NCI-H1436 (cell line): ENCODE measurements around the gene MCOLN1.

ENCODE experiments used
- DNase-seq: peaks from one replicate; lab custom pipeline; 2025; lab: John Stamatoyannopoulos, UW

The MCOLN1 gene

DNA sequence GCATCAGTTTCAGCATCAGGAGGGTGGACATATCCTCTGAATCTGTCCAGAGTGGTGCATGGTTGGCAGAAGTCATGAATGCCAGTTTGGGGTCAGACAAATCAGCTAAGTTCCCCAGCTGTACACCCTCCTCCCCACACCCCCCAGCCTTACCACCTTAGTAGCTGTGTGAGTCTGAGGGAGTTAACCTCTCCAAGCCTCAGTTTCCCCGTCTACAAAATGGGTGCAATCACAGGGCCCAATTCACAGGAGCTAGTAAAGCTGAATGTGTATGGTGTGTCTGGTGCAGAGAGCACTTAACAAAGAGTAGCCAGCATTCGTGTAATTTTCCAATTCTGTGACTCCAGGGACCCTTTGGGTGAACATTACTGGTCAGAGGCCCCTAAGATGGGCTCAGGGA is 19.9 kb upstream of the MCOLN1 start:
- no peak for DNase-seq

DNA sequence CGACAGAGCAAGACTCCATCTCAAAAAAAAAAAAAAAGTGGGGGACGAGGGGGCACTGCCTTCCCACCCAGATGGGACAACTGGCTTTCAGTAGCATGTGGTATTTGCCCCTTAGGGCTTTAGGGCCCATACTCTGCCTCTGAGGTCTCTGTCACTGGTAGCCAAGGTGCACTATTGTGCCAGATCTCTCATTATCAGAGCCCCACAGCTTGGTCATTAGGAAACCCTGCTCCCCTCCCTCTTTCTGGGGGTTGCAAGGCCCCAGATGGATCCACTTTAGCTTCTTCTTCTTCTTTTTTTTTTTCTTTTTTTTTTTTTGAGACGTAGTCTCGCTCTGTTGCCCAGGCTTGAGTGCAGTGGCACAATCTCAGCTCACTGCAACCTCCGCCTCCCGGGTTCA is 17.7 kb upstream of the MCOLN1 start:
- DNase-seq: no peak

DNA sequence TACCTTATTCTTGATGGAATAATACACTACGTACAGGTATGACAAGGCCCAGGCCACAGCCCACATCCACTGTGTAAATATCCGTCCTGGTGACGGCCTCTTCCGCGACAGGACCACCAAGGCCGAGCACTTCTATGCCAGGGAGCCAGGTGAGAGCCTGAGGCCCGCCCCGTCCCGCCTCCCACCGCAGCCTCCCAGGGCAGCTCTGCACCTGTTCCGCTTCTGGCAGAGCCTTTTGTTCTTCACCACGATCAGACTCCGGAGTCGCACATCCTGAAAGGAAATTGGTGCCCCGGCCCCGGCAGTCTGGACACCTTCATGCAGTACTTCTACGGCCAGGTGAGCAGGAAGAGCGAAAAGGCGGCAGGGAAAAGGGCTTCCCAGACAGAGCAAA is 17.1 kb upstream of the MCOLN1 start:
- peak; percentile 44 for DNase-seq

DNA sequence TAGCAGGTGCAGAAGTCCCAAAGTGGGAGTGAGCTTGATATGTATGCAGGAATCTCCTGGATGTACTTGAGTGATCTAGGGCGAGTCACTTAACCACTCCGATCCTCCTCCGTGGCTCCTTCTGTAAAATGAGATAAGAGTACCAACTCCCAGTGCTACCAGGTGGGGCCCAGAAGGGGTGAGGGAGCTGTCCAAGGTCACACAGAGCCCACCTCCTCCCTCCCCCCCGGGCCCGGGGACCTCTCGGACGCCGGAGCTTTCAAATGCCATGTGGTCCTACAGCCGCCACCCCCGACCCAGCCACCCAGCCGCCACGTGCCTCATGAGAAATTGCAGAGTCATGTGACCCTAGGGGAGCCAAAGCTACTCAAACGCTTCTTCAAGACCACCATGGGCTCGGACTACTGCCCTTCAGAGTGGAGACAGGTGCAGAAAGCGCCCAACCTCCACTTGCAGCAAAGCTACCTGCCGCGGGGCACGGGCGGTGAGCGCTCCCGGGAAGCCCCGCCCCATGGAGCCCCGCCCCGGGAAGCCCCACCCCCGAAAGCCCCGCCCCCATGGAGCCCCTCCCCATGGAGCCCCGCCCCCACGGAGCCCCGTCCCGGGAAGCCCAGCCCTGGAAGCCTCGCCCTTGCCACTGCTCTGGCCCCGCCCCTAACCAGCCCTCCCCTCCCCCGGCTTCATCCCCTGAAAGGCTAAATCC is 16.6 kb upstream of the MCOLN1 start:
- DNase-seq: peak; percentile 88

DNA sequence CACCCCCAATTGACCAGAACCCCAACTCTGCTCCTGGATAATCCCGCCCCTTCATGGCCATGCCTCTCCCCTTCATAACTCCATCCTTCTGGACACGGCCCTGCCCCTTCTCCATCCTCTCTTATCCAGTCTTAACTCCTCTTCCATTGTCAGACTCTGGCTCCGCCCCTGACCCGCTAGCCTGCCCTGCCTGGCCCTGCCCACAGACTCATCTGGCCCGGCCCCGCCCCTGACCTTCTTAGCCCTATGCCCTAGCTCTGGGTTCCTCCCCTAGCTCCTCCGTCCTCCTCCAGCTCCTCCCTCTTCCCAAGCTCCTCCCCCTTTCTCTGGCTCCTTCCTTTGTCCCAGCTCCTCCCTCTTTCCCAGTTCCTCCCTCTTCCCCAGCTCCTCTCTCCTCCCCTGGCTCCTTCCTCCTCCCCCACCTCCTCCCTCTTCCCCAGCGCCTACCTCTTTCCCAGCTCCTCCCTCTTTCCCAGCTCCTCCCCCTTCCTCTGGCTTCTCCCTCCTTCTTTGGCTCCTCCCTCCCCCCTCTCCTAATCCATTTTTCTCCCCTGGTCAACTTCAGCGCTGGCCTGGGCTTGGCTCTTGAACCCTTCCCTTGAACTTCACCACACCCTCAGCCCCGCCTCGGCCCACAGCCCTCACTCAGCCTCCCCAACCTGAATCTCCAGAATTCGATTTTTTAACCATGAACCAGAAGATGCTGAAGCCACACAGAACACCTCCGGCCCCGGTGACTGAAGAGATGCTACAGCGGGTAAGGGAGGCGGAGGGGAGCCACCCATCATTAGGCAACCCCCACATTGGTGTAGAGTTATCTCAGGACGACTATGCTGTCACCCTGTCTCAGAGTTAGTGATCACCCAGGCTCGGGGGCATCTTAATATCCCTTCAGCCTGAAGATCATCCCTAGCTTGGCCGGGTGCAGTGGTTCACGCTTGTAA is 15.8 kb upstream of the MCOLN1 start:
- DNase-seq: peak; percentile 90

DNA sequence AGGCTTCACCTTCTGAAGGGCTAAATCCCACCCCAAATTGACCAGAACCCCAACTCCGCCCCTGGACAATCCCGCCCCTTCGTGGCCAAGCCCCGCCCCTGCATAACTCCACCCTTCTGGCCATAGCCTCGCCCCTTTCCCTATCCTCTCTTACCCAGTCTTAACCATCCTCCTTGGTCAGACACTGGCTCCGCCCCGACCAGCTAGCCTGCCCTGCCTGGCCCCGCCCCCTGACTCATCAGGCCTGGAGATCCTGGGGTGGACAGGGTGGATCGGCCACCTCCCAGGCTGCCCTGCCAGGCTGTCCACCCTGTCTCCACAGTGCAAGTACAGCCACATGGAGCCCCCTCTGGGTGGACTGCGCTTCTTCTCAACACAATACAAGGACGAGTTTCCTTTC is 14.5 kb upstream of the MCOLN1 start:
- DNase-seq: no peak

DNA sequence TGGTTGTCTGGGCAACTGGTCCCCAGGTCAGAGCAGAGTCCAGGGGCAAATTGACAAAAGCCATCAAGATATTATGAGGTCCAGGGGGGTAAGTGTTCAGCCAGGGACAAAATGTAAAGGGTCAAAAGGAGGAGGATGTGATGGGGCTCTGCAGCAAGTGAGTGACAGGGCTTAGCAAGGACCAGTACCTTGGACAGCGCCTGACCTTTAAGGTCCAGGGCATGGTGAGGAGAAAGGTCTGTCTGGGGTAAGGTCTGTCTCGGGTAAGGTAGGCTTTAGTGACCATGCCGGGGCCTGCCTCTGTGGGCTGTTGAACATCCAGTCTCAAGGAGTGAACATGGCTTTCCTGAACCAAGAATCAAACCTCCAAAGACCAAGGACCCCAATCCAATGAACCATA is 12.8 kb upstream of the MCOLN1 start:
- no peak for DNase-seq

DNA sequence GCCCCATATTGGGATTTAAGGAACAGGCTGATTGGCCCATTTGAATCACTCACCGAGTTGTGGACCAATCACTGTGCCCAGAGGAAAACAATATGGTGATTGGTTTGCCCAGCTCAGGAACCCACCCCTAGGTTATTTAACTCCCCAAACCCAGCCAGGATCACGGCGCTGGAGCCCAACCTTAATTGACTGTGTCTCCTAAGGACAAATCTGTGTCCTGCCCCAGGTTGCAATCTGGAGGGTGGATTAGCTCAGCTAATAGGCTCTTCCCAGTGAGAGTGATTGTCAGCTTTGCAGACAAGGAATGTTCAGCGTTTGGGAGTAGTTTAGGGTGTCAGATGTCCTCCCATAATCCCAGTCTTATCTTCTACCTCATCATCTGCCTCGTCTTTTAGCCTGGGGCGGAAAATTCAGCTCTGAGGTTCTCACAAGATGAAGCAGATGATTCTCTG is 10.0 kb upstream of the MCOLN1 start:
- no peak for DNase-seq

DNA sequence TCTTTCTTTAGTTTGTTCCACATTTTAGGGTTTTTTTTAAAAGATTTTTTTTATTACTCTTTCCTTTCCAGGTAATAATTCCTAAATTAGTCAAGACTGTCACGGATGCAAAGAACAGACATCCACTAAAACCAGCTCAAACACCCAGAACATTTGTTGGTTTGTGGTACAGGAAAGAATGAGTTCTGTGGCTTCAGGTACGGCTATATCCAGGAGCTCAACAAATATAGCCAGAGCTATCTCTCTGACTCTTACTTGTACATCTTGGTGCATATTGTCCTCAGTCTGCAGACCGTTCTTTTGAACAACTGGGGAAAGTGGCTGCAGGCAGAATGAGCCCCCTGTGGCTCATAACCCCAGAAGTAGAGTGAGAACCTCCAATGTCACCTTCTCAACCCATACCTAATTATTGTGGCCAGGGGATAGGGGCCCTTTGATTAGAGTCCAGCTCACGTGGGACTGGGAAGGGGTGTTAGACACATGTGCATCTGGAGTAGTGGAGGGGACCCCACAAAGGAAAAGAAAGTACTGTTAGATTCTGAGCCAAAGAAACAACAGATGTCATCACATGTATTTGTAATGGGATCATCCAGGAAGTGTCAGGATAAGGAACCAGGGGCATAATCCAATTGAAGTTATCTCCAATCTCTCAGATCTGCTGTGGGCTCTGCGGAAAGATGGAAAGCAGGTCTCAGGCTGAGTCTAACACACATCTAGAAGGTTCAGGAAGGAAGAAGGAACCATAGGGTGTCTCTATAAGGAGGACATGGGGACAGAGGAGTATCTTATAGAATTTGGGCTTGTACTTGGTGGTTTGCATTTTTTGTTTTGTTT is 8.4 kb upstream of the MCOLN1 start:
- DNase-seq: no peak

DNA sequence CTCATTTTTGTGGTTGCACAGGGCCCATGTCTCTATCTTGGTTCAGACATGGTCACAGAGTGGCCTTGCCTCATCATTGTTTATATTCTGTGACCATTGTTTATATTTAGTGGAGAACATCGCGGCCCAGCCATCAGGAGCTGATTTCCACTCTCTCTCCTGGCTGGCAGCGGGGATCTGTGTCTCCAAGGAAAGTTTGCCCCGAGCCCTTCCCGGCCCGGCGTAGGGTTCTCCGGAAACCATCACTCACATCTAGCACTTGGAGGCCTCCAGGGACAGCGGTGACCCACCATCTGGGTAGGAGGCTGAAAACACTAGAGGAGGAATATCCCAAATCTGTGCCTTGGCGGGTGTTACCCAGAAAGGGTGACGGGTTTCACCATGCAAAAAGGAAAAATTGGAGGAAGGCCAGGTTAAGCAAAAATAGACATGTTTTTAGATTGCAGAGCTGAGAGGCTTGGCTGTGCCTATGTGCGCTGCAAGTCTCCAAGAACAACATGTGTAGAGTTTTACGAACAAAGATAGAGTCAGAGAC is 7.2 kb upstream of the MCOLN1 start:
- DNase-seq: no peak

DNA sequence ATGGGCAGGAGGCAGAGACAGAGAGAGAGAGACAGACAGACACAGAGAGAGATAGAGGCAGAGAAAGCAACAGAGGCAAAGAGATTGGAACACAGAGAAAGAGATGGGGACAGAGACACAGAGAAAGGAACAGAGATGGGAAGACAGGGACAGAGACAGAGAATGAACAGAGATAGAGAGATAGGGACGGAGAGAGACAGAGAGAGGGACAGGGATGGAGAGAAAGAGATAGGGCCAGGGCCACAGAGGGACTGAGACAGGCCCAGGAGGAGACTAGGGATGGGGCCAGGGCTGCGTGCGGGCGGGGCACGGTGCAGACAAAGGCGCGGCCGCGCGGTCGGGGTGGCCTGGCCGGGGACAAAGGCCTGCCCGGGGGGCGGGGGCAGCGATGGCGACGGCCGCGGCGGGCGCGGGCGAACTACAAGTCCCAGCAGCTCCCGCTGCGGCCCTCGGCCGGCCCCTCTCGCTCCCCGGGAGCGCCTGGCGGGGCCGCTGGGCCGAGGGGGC is 6.7 kb upstream of the MCOLN1 start, which contains the start of gene ZNF358:
Gene ZNF358 (plus strand): TSS at position 459 of the 507 bp plus-strand sequence. CDS start 3,140 bp downstream, outside the sequence.
- DNase-seq: peak; percentile 59

DNA sequence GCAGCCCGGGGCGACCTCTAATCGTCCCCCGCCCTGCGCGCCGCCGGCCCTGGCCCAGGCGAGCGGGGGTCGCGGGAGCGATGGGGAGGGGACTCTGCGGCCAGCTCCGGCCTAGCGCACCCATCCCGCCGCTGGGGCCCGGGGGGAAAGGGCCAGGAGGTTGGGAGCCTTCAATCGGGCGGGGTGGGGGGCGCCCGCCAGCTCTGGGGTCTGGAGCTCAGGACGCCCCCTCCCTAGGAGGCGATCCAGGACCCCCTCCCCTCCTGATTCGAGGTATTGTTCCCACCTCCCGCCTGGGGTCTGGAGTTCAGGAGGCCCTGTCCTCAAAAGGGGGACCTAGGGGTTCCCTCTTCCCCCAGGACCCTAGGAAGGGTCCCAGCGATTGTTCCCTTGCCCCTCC is 6.1 kb upstream of the MCOLN1 start:
- no peak for DNase-seq

DNA sequence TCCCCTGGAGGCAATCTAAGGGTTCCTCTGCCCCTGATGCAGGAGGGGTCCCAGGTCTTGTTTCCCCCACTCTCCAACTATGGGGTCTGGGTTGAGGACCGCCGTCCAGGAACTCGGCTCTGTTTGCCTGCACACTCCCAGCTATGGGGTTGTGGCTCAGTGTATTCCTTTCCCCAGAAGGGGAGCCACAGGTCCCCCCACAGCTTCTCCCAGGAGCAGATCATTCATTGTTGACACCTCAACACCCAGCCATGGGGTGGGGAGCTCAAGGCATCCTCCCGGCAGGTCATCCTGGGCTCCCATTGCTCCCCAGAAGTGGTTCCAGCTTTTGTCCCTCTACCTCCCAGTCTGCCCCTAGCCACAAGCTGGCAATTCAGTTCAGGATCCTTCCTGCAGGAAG is 5.5 kb upstream of the MCOLN1 start:
- DNase-seq: no peak

DNA sequence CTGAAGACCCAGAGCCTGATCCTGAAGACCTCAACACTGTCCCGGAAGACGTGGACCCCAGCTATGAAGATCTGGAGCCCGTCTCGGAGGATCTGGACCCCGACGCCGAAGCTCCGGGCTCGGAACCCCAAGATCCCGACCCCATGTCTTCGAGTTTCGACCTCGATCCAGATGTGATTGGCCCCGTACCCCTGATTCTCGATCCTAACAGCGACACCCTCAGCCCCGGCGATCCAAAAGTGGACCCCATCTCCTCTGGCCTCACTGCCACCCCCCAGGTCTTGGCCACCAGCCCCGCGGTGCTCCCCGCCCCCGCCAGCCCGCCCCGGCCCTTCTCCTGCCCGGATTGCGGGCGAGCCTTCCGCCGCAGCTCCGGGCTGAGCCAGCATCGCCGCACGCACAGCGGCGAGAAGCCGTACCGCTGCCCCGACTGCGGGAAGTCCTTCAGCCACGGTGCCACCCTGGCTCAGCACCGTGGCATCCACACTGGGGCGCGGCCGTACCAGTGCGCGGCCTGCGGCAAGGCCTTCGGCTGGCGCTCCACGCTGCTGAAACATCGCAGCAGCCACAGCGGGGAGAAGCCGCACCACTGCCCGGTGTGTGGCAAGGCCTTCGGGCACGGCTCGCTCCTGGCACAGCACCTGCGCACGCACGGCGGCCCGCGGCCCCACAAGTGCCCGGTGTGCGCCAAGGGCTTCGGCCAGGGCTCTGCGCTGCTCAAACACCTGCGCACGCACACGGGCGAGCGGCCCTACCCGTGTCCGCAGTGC is 2.9 kb upstream of the MCOLN1 start:
- DNase-seq: no peak

DNA sequence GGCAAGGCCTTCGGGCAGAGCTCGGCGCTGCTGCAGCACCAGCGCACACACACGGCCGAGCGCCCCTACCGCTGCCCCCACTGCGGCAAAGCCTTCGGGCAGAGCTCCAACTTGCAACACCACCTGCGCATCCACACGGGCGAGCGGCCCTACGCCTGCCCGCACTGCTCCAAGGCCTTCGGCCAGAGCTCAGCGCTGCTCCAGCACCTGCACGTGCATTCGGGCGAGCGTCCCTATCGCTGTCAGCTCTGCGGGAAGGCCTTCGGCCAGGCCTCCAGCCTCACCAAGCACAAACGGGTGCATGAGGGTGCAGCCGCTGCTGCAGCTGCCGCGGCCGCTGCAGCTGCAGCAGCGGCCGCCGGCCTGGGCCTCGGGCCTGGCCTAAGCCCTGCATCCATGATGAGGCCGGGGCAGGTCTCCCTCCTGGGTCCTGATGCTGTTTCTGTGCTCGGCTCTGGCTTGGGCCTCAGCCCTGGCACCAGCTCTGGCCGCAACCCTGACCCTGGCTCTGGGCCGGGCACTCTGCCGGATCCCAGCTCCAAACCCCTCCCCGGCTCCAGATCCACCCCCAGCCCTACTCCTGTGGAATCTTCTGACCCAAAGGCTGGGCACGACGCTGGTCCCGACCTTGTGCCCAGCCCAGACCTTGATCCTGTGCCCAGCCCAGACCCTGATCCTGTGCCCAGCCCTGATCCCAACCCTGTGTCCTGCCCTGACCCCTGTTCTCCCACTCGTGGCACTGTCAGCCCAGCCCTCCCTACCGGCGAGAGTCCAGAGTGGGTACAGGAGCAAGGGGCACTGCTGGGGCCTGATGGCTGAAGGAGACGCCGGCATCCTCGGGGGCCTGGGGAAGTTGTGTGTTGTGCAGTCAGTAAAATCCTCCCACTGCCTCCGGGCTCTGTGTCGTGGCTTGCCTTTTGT is 2.0 kb upstream of the MCOLN1 start:
- no peak for DNase-seq

DNA sequence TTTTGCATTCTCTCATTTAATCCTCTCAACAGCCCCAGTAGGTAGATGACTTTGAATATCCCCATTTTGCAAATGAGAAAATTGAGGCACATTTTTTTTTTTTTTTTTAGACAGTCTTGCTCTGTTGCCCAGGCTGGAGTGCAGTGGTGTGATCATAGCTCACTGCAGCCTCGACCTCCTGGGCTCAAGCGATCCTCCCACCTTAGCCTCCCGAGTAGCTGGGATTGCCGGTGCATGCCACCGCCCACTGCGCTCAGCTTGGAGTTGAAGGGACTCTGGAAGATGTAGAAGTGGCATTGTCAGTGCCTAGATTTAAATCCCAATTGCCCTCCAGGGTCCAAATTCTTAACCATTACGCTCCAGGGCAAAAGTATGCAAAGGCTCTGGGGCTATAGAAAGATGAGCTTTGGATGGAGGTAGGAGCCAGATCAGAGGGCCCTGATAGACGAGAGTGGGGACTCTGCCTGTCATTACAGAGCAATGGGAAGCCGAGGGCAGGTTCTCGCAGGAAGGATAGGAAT is 813 bp upstream of the MCOLN1 start:
- no peak for DNase-seq

DNA sequence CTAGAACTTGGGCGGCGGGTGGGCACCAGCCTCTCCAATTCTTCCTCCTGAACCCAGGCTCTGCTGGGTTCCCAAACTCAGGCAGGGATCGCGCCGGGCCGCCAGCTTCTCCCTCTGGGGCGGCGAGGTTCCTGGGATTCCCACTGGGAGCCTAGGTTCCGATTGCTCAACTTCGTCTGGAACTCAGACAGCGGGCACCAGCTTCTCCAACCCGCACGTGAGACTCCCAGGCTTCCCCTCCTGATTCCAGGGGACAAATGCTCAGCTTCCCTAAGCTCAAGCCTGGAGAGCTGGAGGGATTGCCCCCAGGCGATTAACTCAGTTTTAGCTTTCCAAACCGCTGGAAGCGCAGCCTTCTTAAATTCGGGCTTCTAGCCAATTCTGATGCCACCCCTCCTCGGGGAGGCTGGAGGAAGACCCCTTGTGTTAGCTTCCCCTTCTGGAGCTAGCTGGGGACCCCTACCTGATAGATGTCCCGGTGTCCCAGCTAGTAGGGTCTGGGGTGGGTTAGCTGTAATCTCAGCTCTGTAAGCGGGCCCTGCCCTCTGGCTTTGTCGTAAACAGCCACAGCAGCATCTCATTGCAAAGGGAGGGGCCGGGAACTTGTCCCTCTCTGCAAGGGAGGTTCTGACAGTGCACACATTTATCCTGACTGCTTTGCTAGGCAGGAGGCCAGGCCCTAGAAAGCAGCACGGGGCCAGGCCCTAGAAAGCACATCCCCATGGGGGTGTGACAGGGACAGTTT is 671 bp downstream of the MCOLN1 start:
- DNase-seq: no peak

DNA sequence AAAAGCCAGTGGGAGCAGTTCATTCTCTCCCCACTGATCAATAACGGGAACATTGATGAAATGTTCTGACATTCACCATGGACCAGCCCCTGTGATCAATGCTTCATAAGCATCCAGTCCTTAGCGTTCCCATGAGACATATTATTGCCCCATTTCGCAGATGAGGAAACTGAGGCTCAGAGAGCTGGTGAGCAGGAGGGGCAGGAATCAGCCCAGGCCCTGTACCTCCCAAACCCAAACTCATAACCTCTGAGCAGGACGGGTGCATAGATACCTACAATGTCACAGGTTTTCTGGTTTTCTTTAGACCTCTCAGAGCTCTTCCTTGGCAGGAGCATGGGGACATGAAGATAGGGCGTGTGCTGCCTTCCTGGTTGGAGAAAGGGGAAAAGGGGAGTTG is 2.1 kb downstream of the MCOLN1 start:
- DNase-seq: no peak
